A549 (cell line): Measurements from ENCODE around the gene MZT2B.
"Not testable (repeated sequence)": the region's sequence is repeated elsewhere in the genome, so short reads cannot be mapped to it uniquely, and the experiment has no call there.

Source experiments
- CBX8 ChIP-seq: fragments of 200-600 bp; sonication (generic); IDR thresholded peaks from 2 replicates; pipeline ENCODE4 v1.6.1; 2016
- CEBPB ChIP-seq, 2 experiments: fragments of >200 bp in 1 of 2; sonication (Bioruptor Twin) in 1 of 2; formaldehyde crosslinking in 1 of 2; IDR thresholded peaks; 2 replicates each; pipeline ENCODE4 v1.6.1; 2012 to 2016
- MYC ChIP-seq: IDR thresholded peaks from 2 replicates; pipeline ENCODE4 v1.6.1; 2012; ENCODE audit warnings: mild to moderate bottlenecking, inconsistent platforms, low read length, improper control_type of control experiment, borderline replicate concordance
- PHF8 ChIP-seq: fragments of 200-600 bp; sonication (generic); IDR thresholded peaks from 2 replicates; pipeline ENCODE4 v1.6.1; 2016; ENCODE audit warnings: low read depth, mild to moderate bottlenecking, antibody characterized with exemption, moderate library complexity, borderline replicate concordance
- POLR2A ChIP-seq: IDR thresholded peaks from 2 replicates; pipeline ENCODE4 v1.6.1; 2012; ENCODE audit warnings: mild to moderate bottlenecking, low read length
- RARB ChIP-seq: fragments of 250-450 bp; sonication (Bioruptor Pico); IDR thresholded peaks from 2 replicates; pipeline ENCODE4 v1.8.0; 2021; ENCODE audit warnings: mild to moderate bottlenecking, moderate library complexity
- RNF2 ChIP-seq: fragments of 200-600 bp; sonication (generic); IDR thresholded peaks from 2 replicates; pipeline ENCODE4 v1.6.1; 2016; ENCODE audit warnings: low read depth, mild to moderate bottlenecking, antibody characterized with exemption, moderate library complexity, borderline replicate concordance
- TF ChIP-seq, protein P1 (sequence below): fragments of >200 bp; sonication (Bioruptor Twin); formaldehyde crosslinking; IDR thresholded peaks from 3 replicates; pipeline ENCODE4 v1.5.1; 2016
- TF ChIP-seq, protein P2 (sequence below): fragments of >200 bp; sonication (Bioruptor Twin); formaldehyde crosslinking; IDR thresholded peaks from 3 replicates; pipeline ENCODE4 v1.6.1; 2016
- TF ChIP-seq, protein P3 (sequence below): IDR thresholded peaks from 2 replicates; pipeline ENCODE4 v1.6.1; 2012

DNA sequence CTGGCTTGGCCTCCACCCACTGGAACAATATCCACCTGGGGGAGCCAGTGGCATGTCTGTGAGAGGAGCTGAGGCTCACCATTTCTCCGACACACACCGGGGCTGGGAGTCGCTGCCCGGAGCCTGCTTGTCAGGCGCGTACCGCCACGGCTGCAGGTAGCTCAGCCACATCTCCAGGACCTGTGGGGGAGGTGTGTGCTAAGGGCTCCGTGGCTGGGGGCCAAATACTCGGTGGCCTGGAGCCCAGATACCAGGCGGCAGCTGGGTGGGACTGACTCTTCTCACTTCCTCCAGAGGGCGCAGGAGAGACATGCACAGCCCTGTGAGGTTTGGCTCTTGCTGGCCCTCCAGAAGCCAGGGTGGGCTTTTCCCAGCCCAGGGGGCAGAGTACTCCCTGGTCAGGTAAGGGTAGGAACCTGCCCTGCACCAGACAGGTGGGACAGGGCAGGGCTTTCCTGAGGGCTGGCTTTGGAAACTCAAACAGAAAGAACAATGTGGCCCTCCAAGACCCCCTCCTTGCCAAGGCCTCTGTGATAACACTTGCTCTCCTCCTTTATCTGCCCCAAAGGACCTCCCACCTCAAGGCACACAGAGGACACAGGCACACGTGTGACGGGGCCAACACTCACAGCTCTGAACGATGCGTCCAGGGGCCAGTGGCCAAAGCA lies 26.0 kb upstream of the MZT2B start:
- TF ChIP-seq MYC; POLR2A; RARB (CRISPR knock-in tag); PHF8; CBX8; RNF2; CEBPB (IDR thresholded peaks at IDR 0.05): not testable (repeated sequence)
- TF ChIP-seq, protein P1, sequence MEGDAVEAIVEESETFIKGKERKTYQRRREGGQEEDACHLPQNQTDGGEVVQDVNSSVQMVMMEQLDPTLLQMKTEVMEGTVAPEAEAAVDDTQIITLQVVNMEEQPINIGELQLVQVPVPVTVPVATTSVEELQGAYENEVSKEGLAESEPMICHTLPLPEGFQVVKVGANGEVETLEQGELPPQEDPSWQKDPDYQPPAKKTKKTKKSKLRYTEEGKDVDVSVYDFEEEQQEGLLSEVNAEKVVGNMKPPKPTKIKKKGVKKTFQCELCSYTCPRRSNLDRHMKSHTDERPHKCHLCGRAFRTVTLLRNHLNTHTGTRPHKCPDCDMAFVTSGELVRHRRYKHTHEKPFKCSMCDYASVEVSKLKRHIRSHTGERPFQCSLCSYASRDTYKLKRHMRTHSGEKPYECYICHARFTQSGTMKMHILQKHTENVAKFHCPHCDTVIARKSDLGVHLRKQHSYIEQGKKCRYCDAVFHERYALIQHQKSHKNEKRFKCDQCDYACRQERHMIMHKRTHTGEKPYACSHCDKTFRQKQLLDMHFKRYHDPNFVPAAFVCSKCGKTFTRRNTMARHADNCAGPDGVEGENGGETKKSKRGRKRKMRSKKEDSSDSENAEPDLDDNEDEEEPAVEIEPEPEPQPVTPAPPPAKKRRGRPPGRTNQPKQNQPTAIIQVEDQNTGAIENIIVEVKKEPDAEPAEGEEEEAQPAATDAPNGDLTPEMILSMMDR: peak; percentile 56
- TF ChIP-seq, protein P2, sequence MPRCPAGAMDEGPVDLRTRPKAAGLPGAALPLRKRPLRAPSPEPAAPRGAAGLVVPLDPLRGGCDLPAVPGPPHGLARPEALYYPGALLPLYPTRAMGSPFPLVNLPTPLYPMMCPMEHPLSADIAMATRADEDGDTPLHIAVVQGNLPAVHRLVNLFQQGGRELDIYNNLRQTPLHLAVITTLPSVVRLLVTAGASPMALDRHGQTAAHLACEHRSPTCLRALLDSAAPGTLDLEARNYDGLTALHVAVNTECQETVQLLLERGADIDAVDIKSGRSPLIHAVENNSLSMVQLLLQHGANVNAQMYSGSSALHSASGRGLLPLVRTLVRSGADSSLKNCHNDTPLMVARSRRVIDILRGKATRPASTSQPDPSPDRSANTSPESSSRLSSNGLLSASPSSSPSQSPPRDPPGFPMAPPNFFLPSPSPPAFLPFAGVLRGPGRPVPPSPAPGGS: not testable (repeated sequence)
- TF ChIP-seq, protein P3, sequence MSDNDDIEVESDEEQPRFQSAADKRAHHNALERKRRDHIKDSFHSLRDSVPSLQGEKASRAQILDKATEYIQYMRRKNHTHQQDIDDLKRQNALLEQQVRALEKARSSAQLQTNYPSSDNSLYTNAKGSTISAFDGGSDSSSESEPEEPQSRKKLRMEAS: not testable (repeated sequence)
